Activated CD4-positive, alpha-beta memory T cell treated with anti-CD3 and anti-CD28 coated beads, Interleukin-2, amount 10 ng/mL, durations not matched to agents 7 days and 5 days (primary cell): ENCODE data around the gene SNX6. TPM values are rescaled to one million over a fixed set of nuclear protein-coding genes. Genes with fewer than 3 reads are reported as not detected.
"Not testable (repeated sequence)": the region's sequence is repeated elsewhere in the genome, so short reads cannot be mapped to it uniquely, and the experiment has no call there.

Experiments
- CTCF ChIA-PET: fragments of 350-600 bp; sonication (Branson Sonifier 250); formaldehyde crosslinking; loops from one replicate; lab custom pipeline; 2021; ENCODE audit warnings: antibody characterized with exemption, inconsistent platforms; lab: Charles Lee
- POLR2A ChIA-PET: fragments of 350-600 bp; sonication (Branson Sonifier 250); formaldehyde crosslinking; loops from one replicate; lab custom pipeline; 2021; ENCODE audit warnings: antibody characterized with exemption; lab: Charles Lee
- DNase-seq: peaks from one replicate; pipeline ENCODE4 v3.0.0-alpha.2; 2020
- H3K27ac Mint-ChIP-seq: one replicate; pipeline ENCODE4 v1.8.0; 2021; ENCODE audit warnings: mild to moderate bottlenecking, mixed read lengths
- H3K27me3 Mint-ChIP-seq: one replicate; pipeline ENCODE4 v1.8.0; 2021; ENCODE audit warnings: mixed read lengths
- H3K36me3 Mint-ChIP-seq: one replicate; pipeline ENCODE4 v1.8.0; 2021; ENCODE audit warnings: low read depth, mixed read lengths
- H3K4me1 Mint-ChIP-seq: one replicate; pipeline ENCODE4 v1.8.0; 2021; ENCODE audit warnings: mixed read lengths
- H3K4me3 Mint-ChIP-seq: one replicate; pipeline ENCODE4 v1.8.0; 2021; ENCODE audit warnings: mild to moderate bottlenecking, mixed read lengths
- H3K9me3 Mint-ChIP-seq: one replicate; pipeline ENCODE4 v1.8.0; 2021; ENCODE audit warnings: mixed read lengths
- total RNA-seq, 2 experiments: library from RNA; stranded (reverse); gene quantifications; one replicate each; pipeline ENCODE4 v1.2.3, GENCODE V29; 2021

SNX6 gene
- total RNA-seq, 2 experiments from 2014 or later = 112 to 117 TPM

DNA sequence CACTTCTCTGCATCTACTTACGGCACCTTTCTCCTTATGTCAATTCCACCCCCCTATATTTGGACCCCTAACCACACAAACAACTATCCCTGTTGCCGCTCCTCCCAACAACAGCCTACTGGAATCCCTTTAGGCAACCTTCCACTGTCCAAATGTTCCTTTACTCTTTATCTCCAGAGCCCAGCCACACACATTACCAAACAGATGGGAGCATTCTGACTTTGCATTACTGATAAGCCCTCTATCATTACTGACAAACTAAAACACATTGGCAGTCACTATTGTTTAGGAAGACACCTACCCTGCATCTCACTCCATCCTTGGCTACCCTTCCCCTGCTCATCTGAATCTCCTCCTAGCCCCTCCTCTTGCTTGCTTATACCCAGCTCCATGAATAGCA lies 23.1 kb upstream of the SNX6 start:
- POLR2A ChIA-PET, H3K27ac Mint-ChIP-seq, H3K4me3 Mint-ChIP-seq: not testable (repeated sequence)

DNA sequence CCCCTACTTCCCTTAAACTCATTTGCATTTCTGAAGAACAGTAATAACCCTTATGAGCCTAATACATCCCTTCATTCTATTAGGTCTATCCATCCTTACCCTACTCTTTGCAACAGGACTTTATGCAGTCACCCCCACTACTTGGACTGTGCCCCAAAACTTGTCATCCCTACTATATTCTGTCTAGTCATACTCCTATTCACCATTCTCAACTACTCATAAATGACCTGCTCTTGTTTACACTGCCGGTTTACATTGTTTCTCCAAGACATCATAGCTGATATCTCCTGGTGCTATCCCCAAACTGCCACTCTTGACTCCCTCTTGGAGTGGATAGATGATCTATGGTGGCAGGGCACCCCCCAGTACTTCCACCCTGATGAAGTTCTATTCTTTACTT lies 22.4 kb upstream of the SNX6 start:
- H3K27me3 Mint-ChIP-seq, H3K36me3 Mint-ChIP-seq, H3K27ac Mint-ChIP-seq, DNase-seq, H3K9me3 Mint-ChIP-seq, H3K4me3 Mint-ChIP-seq, CTCF ChIA-PET, POLR2A ChIA-PET: not testable (repeated sequence)
- peaks cover 16% of the 10 kb centered on the region for H3K4me1 Mint-ChIP-seq

More for the DNA sequence above, 23.1 kb upstream of the SNX6 start:
- DNase-seq, H3K36me3 Mint-ChIP-seq, H3K9me3 Mint-ChIP-seq, CTCF ChIA-PET, H3K27me3 Mint-ChIP-seq: not testable (repeated sequence)
- peaks cover 16% of the 10 kb centered on the region for H3K4me1 Mint-ChIP-seq

DNA sequence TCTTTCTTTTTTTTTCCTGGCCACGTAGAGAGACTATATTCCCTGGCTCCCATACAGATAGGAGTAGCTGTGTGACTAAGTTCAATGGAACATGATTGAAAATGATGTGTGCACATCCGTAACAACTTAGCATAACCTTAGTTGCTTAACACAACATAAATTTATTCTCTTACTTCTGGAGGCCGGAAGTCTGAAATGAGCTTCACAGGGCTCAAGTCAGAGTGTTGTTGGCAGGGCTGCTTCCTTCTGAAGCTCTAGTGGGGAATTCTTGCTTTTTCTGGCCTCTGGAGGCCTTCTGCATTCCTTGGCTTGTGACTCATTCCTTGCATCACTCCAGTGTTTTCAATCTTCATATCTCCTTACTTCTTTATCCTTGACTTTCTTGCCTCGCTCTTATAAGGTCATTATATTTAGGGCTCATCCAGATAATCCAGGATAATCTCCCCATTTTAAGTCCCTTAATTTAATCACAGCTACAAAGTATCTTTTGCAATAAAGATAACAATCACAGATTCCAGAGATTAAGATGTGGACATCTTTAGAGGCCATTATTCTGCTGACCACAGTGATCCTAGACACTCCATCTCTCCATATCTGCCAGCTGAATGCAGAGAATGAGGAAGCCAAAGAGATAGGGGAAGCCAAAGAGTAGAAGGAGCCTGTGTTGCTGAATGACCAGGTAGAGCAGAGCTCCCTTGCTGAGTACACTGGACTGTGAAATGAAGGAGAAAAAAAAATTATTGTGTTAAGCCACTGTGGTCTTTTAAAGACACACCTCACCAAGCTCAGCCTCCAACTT lies 21.0 kb upstream of the SNX6 start:
- ChIA-PET POLR2A (interaction anchor here (0.9 kb wide), 1 partner anchor 21 kb away, joined by 3 read pairs; no protein-coding TSS in a partner anchor), CTCF (no interaction called here)
- H3K27me3 Mint-ChIP-seq = no peaks in the 10 kb centered on the region
- no peaks in the 10 kb centered on the region for H3K36me3 Mint-ChIP-seq
- no peak for DNase-seq
- no peak overlapping the region for H3K27ac Mint-ChIP-seq
- peaks cover 17% of the 10 kb centered on the region for H3K4me1 Mint-ChIP-seq
- no peak overlapping the region for H3K4me3 Mint-ChIP-seq
- no peaks in the 10 kb centered on the region for H3K9me3 Mint-ChIP-seq

DNA sequence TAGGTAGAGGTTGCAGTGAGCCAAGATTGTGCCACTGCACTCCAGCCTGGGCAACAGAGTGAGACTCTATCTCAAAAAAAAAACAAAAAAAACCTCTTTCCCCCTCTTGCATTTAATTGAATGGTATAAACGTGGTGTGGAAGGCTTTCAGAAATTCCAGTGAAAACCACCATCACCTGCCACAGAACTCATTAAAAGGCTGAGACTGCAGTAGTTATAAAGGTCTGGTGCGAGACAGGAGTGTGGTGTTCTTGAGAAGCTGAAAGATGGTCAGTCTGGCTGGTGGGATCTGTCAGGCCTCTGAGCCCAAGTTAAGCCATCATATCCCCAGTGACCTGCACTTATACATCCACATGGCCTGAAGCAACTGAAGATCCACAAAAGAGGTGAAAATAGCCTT lies 20.1 kb upstream of the SNX6 start:
- H3K27me3 Mint-ChIP-seq, H3K36me3 Mint-ChIP-seq, POLR2A ChIA-PET, DNase-seq, H3K4me3 Mint-ChIP-seq, H3K9me3 Mint-ChIP-seq, H3K27ac Mint-ChIP-seq, CTCF ChIA-PET: not testable (repeated sequence)
- peaks cover 21% of the 10 kb centered on the region for H3K4me1 Mint-ChIP-seq

DNA sequence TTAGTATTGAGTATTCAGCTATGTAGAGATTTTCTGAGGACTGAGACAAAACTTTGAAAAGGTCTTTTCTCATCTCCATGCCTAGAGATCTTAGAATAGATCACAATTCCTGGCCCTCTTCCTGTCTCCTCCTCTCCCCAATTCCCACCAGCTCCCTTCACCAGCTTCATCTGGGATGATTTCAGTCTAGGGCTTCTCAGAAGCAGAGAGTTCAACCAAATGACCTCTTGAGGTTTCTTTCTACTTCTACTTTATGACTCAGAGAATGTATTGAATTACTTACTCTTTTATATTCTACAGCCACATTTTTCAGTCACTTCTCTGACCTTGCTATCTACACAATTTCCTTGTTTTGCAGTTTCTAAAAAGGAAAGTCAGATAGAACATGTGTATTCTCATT lies 19.4 kb upstream of the SNX6 start:
- POLR2A ChIA-PET = no interaction called here
- H3K27ac Mint-ChIP-seq = no peak overlapping the region
- H3K36me3 Mint-ChIP-seq = no peaks in the 10 kb centered on the region

DNA sequence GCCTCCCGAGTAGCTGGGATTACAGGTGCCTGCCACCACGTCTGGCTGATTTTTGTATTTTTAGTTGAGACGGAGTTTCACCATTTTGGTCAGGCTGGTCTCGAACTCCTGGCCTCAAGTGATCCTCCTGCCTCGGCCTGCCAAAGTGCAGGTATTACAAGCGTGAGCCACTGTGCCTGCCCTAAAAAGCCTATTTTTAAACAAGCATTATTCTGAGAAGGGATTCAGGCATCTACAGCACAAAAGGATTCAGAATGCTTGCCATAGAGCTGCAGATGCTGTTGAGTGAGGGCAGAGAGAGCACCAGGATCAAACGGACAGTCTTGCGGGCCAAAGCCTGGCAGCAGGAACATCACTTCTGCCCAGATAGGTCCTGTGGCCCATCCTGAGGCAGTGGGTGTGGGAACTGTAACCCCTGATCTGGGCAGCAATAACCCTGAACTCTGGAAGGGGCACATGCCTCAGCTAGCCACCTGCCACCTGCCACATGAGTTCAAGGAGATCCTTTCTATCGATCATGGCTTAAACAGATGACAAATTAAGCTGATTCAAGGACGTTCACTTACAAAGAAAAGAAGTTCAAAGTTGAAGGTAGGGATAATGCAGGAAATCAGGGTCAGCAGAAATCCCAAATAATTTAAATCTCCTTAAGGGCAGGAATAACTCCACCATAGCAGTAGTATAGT lies 16.8 kb upstream of the SNX6 start:
- H3K4me1 Mint-ChIP-seq = peaks cover 21% of the 10 kb centered on the region
- H3K36me3 Mint-ChIP-seq = no peaks in the 10 kb centered on the region
- ChIA-PET CTCF (interaction anchor here (0.7 to 1.2 kb wide), 3 partner anchors 17 to 76 kb away, joined by 3 to 5 read pairs (median 4); partner anchors contain the start of gene SNX6), POLR2A (interaction anchor here (1.3 kb wide), 1 partner anchor 19 kb away, joined by 4 read pairs; no protein-coding TSS in a partner anchor)
- no peak overlapping the region for H3K4me3 Mint-ChIP-seq
- no peaks in the 10 kb centered on the region for H3K27me3 Mint-ChIP-seq
- no peak overlapping the region for H3K27ac Mint-ChIP-seq
- no peak for DNase-seq
- H3K9me3 Mint-ChIP-seq = no peaks in the 10 kb centered on the region

More for the DNA sequence above, 19.4 kb upstream of the SNX6 start:
- H3K9me3 Mint-ChIP-seq = no peaks in the 10 kb centered on the region
- H3K27me3 Mint-ChIP-seq = no peaks in the 10 kb centered on the region
- peaks cover 21% of the 10 kb centered on the region for H3K4me1 Mint-ChIP-seq
- no peak overlapping the region for H3K4me3 Mint-ChIP-seq
- CTCF ChIA-PET = no interaction called here
- no peak for DNase-seq

DNA sequence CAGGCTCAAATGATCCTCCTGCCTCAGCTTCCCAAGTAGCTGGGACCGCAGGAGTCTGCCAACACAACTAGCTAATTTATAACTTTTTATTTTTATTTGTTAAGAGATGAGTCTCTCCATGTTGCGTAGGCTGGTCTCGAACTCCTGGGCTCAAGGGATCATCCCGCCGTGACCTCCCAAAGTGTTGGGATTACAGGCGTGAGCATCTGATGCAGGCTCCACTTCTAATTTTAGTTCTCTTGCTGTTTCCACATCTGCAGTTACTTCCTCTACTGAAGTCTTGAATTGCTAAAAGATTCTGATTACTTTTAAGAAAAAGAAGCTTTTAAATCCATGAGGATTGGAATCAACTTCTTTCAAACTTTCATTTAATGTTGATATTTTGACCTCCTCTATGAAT lies 13.4 kb upstream of the SNX6 start:
- ChIA-PET CTCF (no interaction called here), POLR2A (interaction anchor here (1.8 kb wide), 1 partner anchor 13 kb away, joined by 8 read pairs; the partner anchor contains the start of gene SNX6)
- H3K36me3 Mint-ChIP-seq = no peaks in the 10 kb centered on the region
- H3K27ac Mint-ChIP-seq = no peak overlapping the region
- H3K4me1 Mint-ChIP-seq = peaks cover 5% of the 10 kb centered on the region
- DNase-seq = no peak
- H3K4me3 Mint-ChIP-seq = no peak overlapping the region
- no peaks in the 10 kb centered on the region for H3K27me3 Mint-ChIP-seq
- H3K9me3 Mint-ChIP-seq = no peaks in the 10 kb centered on the region

DNA sequence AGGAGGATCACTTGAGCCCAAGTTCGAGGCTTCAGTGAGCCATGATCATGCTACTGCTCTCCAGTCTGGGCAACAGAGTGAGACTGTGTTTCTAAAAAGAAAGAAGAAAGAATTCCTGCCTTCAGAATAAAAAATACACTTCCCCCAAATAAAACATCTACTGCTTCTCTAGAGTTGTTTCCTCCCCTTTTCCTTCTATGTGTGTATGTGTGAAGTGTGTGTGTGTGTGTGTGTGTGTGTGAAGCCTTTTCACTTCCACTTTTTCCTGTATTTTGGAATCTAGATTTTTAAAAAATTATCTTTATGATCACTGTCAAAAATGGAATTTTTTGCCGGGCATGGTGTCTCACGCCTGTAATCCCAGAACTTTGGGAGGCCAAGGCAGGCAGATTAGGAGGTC lies 12.6 kb upstream of the SNX6 start:
- Mint-ChIP-seq H3K27me3 (no peaks in the 10 kb centered on the region), H3K9me3 (no peaks in the 10 kb centered on the region), H3K4me3 (no peak overlapping the region), H3K36me3 (no peaks in the 10 kb centered on the region), H3K27ac (no peak overlapping the region), H3K4me1 (peaks cover 5% of the 10 kb centered on the region)
- ChIA-PET CTCF (no interaction called here), POLR2A (no interaction called here)
- DNase-seq = no peak

DNA sequence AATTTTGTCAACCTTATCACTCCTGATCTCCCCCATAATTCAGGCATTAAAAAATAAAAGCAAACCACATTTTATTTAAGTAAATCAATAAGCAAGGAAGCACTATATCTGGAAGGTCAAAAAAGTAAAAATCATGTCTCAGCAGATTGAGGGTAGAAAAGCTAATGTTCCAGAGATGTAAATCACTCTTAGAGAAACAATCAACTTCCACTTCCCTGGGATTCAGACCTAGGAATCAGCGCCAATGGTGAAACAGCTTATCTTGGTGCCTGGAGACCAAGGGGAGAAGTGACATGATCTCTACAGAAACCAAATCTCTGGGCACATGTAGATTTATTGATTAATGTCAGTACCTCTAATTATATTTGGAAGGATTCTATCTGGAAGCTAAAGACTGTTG lies 10.9 kb upstream of the SNX6 start:
- Mint-ChIP-seq H3K27me3 (no peaks in the 10 kb centered on the region), H3K36me3 (no peaks in the 10 kb centered on the region), H3K4me3 (no peak overlapping the region), H3K9me3 (no peaks in the 10 kb centered on the region), H3K27ac (no peak overlapping the region), H3K4me1 (peaks cover 2% of the 10 kb centered on the region)
- ChIA-PET POLR2A (no interaction called here), CTCF (no interaction called here)
- DNase-seq = no peak

DNA sequence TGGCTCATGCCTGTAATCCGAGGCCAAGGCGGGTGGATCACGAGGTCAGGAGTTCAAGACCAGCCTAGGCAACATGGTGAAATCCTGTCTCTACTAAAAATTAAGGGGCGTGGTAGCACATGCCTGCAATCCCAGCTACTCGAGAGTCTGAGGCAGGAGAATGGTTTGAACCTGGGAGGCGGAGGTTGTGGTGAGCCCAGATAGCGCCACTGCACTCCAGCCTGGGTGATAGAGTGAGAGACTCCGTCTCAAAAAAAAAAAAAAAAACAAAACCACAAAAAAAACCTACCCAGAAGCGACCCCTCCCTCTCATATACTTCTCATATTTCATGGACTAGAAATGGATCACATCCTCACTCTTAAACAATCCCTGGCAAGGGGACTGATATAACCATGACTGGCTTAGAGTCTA lies 4.4 kb upstream of the SNX6 start:
- CTCF ChIA-PET, H3K9me3 Mint-ChIP-seq, DNase-seq, POLR2A ChIA-PET, H3K36me3 Mint-ChIP-seq, H3K4me3 Mint-ChIP-seq, H3K27ac Mint-ChIP-seq: not testable (repeated sequence)
- peaks cover 11% of the 10 kb centered on the region for H3K4me1 Mint-ChIP-seq
- peaks cover 11% of the 10 kb centered on the region for H3K27me3 Mint-ChIP-seq

DNA sequence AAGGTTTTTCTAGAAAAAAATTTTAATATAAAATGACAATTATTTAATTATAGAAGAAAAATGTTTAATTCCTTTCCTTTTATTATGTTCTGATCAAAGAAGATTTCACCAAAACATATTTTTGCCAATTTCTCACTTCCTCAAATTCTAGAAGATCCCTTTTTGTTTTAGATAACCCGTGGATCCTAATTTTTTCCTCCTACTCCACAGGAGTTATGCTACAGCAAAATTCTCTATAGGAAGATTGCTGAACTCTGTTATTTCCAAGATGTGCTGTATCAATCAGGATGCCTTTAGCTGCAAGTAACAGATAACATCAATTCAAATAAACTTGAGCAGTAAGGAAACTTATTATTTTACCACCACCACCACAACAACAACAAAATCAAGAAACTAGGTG lies 3.8 kb upstream of the SNX6 start:
- no peak overlapping the region for H3K4me3 Mint-ChIP-seq
- CTCF ChIA-PET = no interaction called here

DNA sequence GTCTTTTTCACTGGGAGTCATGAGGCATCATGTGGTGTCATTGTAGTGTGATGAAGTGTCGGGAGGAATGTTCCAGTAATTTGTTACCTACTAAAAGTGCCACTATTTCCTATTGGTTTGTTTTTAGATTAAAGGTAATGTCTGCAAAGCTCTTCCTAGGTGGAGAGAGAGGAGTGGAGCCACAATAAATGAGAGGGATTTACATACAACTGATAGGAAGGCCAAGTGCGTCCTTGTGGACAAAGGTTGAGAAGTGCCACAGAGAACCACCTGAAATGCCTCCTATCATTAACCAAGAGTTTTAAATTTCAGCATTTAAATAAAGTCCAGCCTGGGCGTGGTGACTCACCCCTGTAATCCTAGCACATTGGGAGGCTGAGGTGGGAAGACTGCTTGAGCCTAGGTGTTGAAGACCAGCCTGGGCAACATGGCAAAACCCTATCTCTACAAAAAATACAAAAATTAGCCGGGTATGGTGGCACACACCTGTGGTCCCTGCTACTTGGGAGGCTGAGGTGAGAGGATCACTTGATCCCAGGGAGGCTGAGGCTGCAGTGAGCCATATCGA lies 2.5 kb upstream of the SNX6 start:
- Mint-ChIP-seq H3K27ac (no peak overlapping the region), H3K4me3 (no peak overlapping the region), H3K4me1 (peaks cover 21% of the 10 kb centered on the region), H3K9me3 (no peaks in the 10 kb centered on the region), H3K36me3 (peaks cover 12% of the 10 kb centered on the region), H3K27me3 (peaks cover 11% of the 10 kb centered on the region)
- no peak for DNase-seq
- POLR2A ChIA-PET = no interaction called here
- CTCF ChIA-PET = no interaction called here

More for the DNA sequence above, 3.8 kb upstream of the SNX6 start:
- H3K27ac Mint-ChIP-seq = no peak overlapping the region
- DNase-seq = no peak
- peaks cover 11% of the 10 kb centered on the region for H3K27me3 Mint-ChIP-seq
- no peaks in the 10 kb centered on the region for H3K9me3 Mint-ChIP-seq
- peaks cover 9% of the 10 kb centered on the region for H3K36me3 Mint-ChIP-seq
- POLR2A ChIA-PET = no interaction called here
- H3K4me1 Mint-ChIP-seq = peaks cover 13% of the 10 kb centered on the region

DNA sequence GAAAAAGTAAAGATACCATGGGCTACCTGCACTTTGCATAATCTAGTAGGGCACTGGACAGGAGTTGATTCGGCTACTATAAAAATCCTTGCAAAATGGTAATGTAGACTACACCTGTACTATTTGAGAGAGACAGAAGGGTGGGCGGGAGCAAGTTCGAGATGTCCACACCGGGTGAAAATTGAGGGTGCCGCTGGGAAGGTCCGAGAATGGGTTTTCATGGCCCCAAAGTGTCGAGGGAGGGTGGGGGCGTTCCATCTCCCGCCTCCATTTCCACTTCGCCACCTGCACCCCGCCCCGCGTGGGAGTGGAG lies 648 bp downstream of the SNX6 start:
- no peak for DNase-seq
- POLR2A ChIA-PET = interaction anchor here (0.6 to 1.7 kb wide), 2 partner anchors 8 to 14 kb away, joined by 3 to 9 read pairs; no protein-coding TSS in a partner anchor
- H3K4me1 Mint-ChIP-seq = peaks cover 36% of the 10 kb centered on the region
- peaks cover 26% of the 10 kb centered on the region for H3K36me3 Mint-ChIP-seq
- CTCF ChIA-PET = no interaction called here
- H3K27me3 Mint-ChIP-seq = peaks cover 11% of the 10 kb centered on the region
- H3K9me3 Mint-ChIP-seq = no peaks in the 10 kb centered on the region
- H3K27ac Mint-ChIP-seq = peak overlapping the region; percentile 89
- peak overlapping the region; percentile 91 for H3K4me3 Mint-ChIP-seq
